Neural progenitor cell (in vitro differentiated cells): ENCODE measurements around the gene SDK1. TPM values are rescaled to one million over a fixed set of nuclear protein-coding genes. Genes with fewer than 3 reads are reported as not detected.

ENCODE experiments used
- DNase-seq: peaks from one replicate; pipeline ENCODE4 v3.0.0-alpha.2; 2016; ENCODE audit warnings: low spot score
- H2AFZ ChIP-seq: fragments of 200-600 bp; sonication (generic); replicated peaks from 2 replicates; pipeline ENCODE4 v1.6.1; 2016; ENCODE audit warnings: antibody characterized with exemption
- H3F3A ChIP-seq: fragments of 200-600 bp; sonication (generic); 2 replicates; pipeline ENCODE4 v1.6.1; 2016; ENCODE audit warnings: antibody characterized with exemption, low read depth
- H3K27ac ChIP-seq: fragments of 200-600 bp; sonication (generic); 2 replicates; pipeline ENCODE4 v1.5.1; 2016; ENCODE audit warnings: mild to moderate bottlenecking
- H3K27me3 ChIP-seq: fragments of 200-600 bp; sonication (generic); 2 replicates; pipeline ENCODE4 v1.6.1; 2016; ENCODE audit warnings: mild to moderate bottlenecking, moderate library complexity
- H3K36me3 ChIP-seq: fragments of 200-600 bp; sonication (generic); 2 replicates; pipeline ENCODE4 v1.5.1; 2016
- H3K4me1 ChIP-seq: fragments of 200-600 bp; sonication (generic); 2 replicates; pipeline ENCODE4 v1.6.1; 2016; ENCODE audit warnings: mixed run types
- H3K4me2 ChIP-seq: fragments of 200-600 bp; sonication (generic); 2 replicates; pipeline ENCODE4 v1.6.1; 2016
- H3K4me3 ChIP-seq: fragments of 200-600 bp; sonication (generic); 2 replicates; pipeline ENCODE4 v1.5.1; 2016
- H3K79me2 ChIP-seq: fragments of 200-600 bp; sonication (generic); 2 replicates; pipeline ENCODE4 v1.6.1; 2016; ENCODE audit warnings: low read depth
- H3K9ac ChIP-seq: fragments of 200-600 bp; sonication (generic); 2 replicates; pipeline ENCODE4 v1.6.1; 2016
- H3K9me3 ChIP-seq: fragments of 200-600 bp; sonication (generic); 2 replicates; pipeline ENCODE4 v1.5.1; 2016; ENCODE audit warnings: low read depth
- H4K20me1 ChIP-seq: fragments of 200-600 bp; sonication (generic); 2 replicates; pipeline ENCODE4 v1.6.1; 2016; ENCODE audit warnings: low read depth
- H3K27ac Mint-ChIP-seq: 3 replicates; pipeline ENCODE4 v1.8.0; 2021; ENCODE audit warnings: mixed read lengths
- H3K27me3 Mint-ChIP-seq: 2 replicates; pipeline ENCODE4 v1.8.0; 2022; ENCODE audit warnings: low read depth, mild to moderate bottlenecking, inconsistent platforms, moderate library complexity, mixed read lengths; ENCODE audit not compliant: insufficient read depth
- H3K36me3 Mint-ChIP-seq: 3 replicates; pipeline ENCODE4 v1.8.0; 2021; ENCODE audit warnings: mixed read lengths
- H3K4me1 Mint-ChIP-seq: 3 replicates; pipeline ENCODE4 v1.8.0; 2021; ENCODE audit warnings: mixed read lengths
- H3K4me3 Mint-ChIP-seq: 3 replicates; pipeline ENCODE4 v1.8.0; 2021; ENCODE audit warnings: mild to moderate bottlenecking, moderate library complexity, mixed read lengths
- H3K9me3 Mint-ChIP-seq: 3 replicates; pipeline ENCODE4 v1.8.0; 2020; ENCODE audit warnings: mixed read lengths
- CTCF ChIP-seq: fragments of 200-600 bp; sonication (generic); IDR thresholded peaks from 2 replicates; pipeline ENCODE4 v1.5.1; 2017; ENCODE audit warnings: antibody characterized with exemption, mild to moderate bottlenecking
- EZH2 ChIP-seq: fragments of 200-600 bp; sonication (generic); IDR thresholded peaks from 2 replicates; pipeline ENCODE4 v1.6.1; 2017; ENCODE audit warnings: antibody characterized with exemption, mild to moderate bottlenecking, moderate library complexity
- EZH2phosphoT487 ChIP-seq: fragments of 200-600 bp; sonication (generic); IDR thresholded peaks from 2 replicates; pipeline ENCODE4 v1.6.1; 2017; ENCODE audit warnings: antibody characterized with exemption
- total RNA-seq: library from RNA; depleted of rRNA; stranded (reverse); fragments of >200 nt; gene quantifications from 2 replicates; pipeline ENCODE4 v1.2.3, GENCODE V29; 2015; ENCODE audit warnings: low replicate concordance

Gene SDK1
- total RNA-seq, 1 donor from 2014 or later: 4.9 TPM

DNA sequence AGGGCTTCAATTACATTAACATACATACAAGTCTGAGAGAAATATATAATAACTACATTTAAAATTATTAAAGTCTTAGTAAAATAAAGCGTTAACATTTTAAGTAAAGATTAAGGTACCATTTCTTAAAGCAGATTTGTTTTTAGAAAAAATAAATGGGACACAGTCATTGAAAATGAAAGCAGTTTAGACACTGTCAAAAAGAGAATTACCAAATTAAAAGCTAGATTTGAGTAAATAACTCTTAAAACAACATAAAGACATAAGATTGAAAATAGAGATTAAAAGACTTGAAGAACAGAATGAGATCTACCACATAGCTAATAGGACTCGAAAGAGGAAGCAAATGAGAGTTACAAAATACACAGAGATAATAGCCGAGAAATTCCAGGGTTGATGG lies 818.8 kb downstream of the SDK1 start:
- Histone ChIP-seq H2AFZ (no peak overlapping the region), H3F3A (no peaks in the 10 kb centered on the region), H3K36me3 (no peaks in the 10 kb centered on the region), H3K79me2 (no peaks in the 10 kb centered on the region), H4K20me1 (no peaks in the 10 kb centered on the region), H3K9me3 (peaks cover 13% of the 10 kb centered on the region), H3K27ac (no peak overlapping the region), H3K4me3 (no peak overlapping the region), H3K4me1 (peaks cover 13% of the 10 kb centered on the region), H3K27me3 (no peaks in the 10 kb centered on the region), H3K4me2 (no peak overlapping the region), H3K9ac (no peak overlapping the region)
- Mint-ChIP-seq H3K36me3 (peaks cover 34% of the 10 kb centered on the region), H3K9me3 (peaks cover 29% of the 10 kb centered on the region), H3K27ac (no peak overlapping the region), H3K4me3 (no peak overlapping the region), H3K4me1 (peaks cover 9% of the 10 kb centered on the region), H3K27me3 (peaks cover 6% of the 10 kb centered on the region)
- no peak for TF ChIP-seq EZH2
- TF ChIP-seq CTCF: no peak
- TF ChIP-seq EZH2phosphoT487: no peak
- DNase-seq: no peak

- Histone ChIP-seq H3K9ac (no peak overlapping the region), H4K20me1 (no peaks in the 10 kb centered on the region), H3K9me3 (peaks cover 13% of the 10 kb centered on the region), H3K79me2 (no peaks in the 10 kb centered on the region), H3K4me2 (no peak overlapping the region), H2AFZ (no peak overlapping the region), H3F3A (no peaks in the 10 kb centered on the region), H3K36me3 (no peaks in the 10 kb centered on the region), H3K27me3 (no peaks in the 10 kb centered on the region), H3K27ac (no peak overlapping the region), H3K4me1 (peaks cover 7% of the 10 kb centered on the region), H3K4me3 (no peak overlapping the region)
- Mint-ChIP-seq H3K9me3 (peaks cover 24% of the 10 kb centered on the region), H3K4me1 (no peaks in the 10 kb centered on the region), H3K27ac (no peak overlapping the region), H3K36me3 (peaks cover 25% of the 10 kb centered on the region), H3K27me3 (peaks cover 2% of the 10 kb centered on the region), H3K4me3 (no peak overlapping the region)
- TF ChIP-seq CTCF: no peak
- TF ChIP-seq EZH2phosphoT487: no peak
- TF ChIP-seq EZH2: no peak
- DNase-seq: no peak
Measured at GRCh38 chr7:4123346-4123745, 822.3 kb downstream of the SDK1 start.

DNA sequence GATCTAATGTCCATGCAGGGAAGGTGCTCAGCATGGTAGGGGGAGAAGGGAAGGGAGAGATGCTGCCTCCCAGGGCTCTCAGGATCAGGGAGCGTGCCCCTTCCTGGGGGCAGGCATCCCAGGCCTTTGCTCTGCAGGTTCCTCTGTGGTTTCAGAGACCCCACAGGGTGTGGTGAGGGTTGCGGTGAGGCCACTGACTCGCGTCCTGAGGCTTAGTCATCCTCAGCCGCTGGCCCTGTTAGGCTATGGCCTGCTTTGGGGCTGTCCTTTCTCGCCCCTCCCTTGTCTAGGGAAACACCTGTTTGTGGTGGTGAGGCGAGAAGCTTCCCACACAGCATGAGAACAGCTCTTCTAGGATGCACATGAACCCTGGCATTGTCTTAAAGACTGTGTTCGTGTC lies 822.8 kb downstream of the SDK1 start:
- Mint-ChIP-seq H3K27me3 (peaks cover 2% of the 10 kb centered on the region), H3K9me3 (peaks cover 21% of the 10 kb centered on the region), H3K4me1 (no peaks in the 10 kb centered on the region), H3K27ac (no peak overlapping the region), H3K36me3 (peaks cover 20% of the 10 kb centered on the region), H3K4me3 (no peak overlapping the region)
- H3K4me2 ChIP-seq: no peak overlapping the region
- H4K20me1 ChIP-seq: no peaks in the 10 kb centered on the region
- H3F3A ChIP-seq: no peaks in the 10 kb centered on the region
- H3K9me3 ChIP-seq: peaks cover 13% of the 10 kb centered on the region
- no peak overlapping the region for H3K4me3 ChIP-seq
- TF ChIP-seq CTCF: no peak
- no peak for TF ChIP-seq EZH2
- no peak for TF ChIP-seq EZH2phosphoT487
- H3K79me2 ChIP-seq: no peaks in the 10 kb centered on the region
- H3K27ac ChIP-seq: no peak overlapping the region
- DNase-seq: no peak
- H3K9ac ChIP-seq: no peak overlapping the region
- H3K36me3 ChIP-seq: no peaks in the 10 kb centered on the region
- peaks cover 7% of the 10 kb centered on the region for H3K4me1 ChIP-seq
- no peaks in the 10 kb centered on the region for H3K27me3 ChIP-seq
- no peak overlapping the region for H2AFZ ChIP-seq
